ENCODE results near the gene AMH.

GRCh38 chr19:2201473-2202148, 47.5 kb upstream of the AMH start:
- no peak for TF ChIP-seq NR2C2 (CRISPR knock-in tag; IDR thresholded peaks at IDR 0.05)
- no peak for TF ChIP-seq CTCF (IDR thresholded peaks at IDR 0.05)
- no peak for TF ChIP-seq EMX1 (CRISPR knock-in tag; IDR thresholded peaks at IDR 0.05)
- no peak for TF ChIP-seq FOXP1 (CRISPR knock-in tag; IDR thresholded peaks at IDR 0.05; ENCODE audit: borderline replicate concordance)
- no peak for TF ChIP-seq TP53 (CRISPR knock-in tag; IDR thresholded peaks at IDR 0.05)
- TF ChIP-seq, protein P1, sequence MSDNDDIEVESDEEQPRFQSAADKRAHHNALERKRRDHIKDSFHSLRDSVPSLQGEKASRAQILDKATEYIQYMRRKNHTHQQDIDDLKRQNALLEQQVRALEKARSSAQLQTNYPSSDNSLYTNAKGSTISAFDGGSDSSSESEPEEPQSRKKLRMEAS (CRISPR knock-in tag; IDR thresholded peaks at IDR 0.05), result no peak
- no peak for TF ChIP-seq CREB1 (CRISPR knock-in tag; IDR thresholded peaks at IDR 0.05)
- no peak for TF ChIP-seq ZNF532 (CRISPR knock-in tag; IDR thresholded peaks at IDR 0.05; ENCODE audit: borderline replicate concordance)
- no peak for TF ChIP-seq SMAD3 (CRISPR knock-in tag; IDR thresholded peaks at IDR 0.05; ENCODE audit: borderline replicate concordance)
- TF ChIP-seq KAT7 (CRISPR knock-in tag; IDR thresholded peaks at IDR 0.05; ENCODE audit: borderline replicate concordance), result no peak
- no peak for TF ChIP-seq ATF3 (CRISPR knock-in tag; conservative IDR thresholded peaks at IDR 0.05)

All from WTC11 (cell line).